K562 (cell line): Measurements from ENCODE around the gene TBX10. TPM values are rescaled to one million over a fixed set of nuclear protein-coding genes. Genes with fewer than 3 reads are reported as not detected.
A peak's percentile ranks its signal among the peaks of the same experiment; 100 is the strongest.

Experiments used
- ARID1B ChIP-seq: fragments of 450-650 bp; IDR thresholded peaks from 2 replicates; pipeline ENCODE4 v1.6.1; 2016; ENCODE audit warnings: antibody characterized with exemption, mild to moderate bottlenecking, inconsistent platforms
- BCOR ChIP-seq: fragments of 450-650 bp; IDR thresholded peaks from 2 replicates; pipeline ENCODE4 v1.6.1; 2016
- BDP1 ChIP-seq: IDR thresholded peaks from 3 replicates; pipeline ENCODE4 v1.6.1; 2011; ENCODE audit not compliant: insufficient read length, insufficient read depth
- CBX1 ChIP-seq: sonication (generic); IDR thresholded peaks from 2 replicates; pipeline ENCODE4 v1.6.1; 2016; ENCODE audit warnings: antibody characterized with exemption, low read depth, mild to moderate bottlenecking
- FOXA1 ChIP-seq: fragments of 450-650 bp; IDR thresholded peaks from 2 replicates; pipeline ENCODE4 v1.6.1; 2016; ENCODE audit warnings: mild to moderate bottlenecking, borderline replicate concordance
- HDAC6 ChIP-seq: IDR thresholded peaks from 2 replicates; pipeline ENCODE4 v1.6.1; 2012; ENCODE audit warnings: low read depth, mild to moderate bottlenecking, control low read depth, inconsistent platforms, low read length, moderate library complexity
- IRF9 ChIP-seq: fragments of 450-650 bp; IDR thresholded peaks from 2 replicates; pipeline ENCODE4 v1.6.1; 2016; ENCODE audit warnings: missing biosample characterization, missing genetic modification characterization
- MTA1 ChIP-seq: fragments of 450-650 bp; IDR thresholded peaks from 2 replicates; pipeline ENCODE4 v1.6.1; 2017; ENCODE audit warnings: borderline replicate concordance
- NCOA1 ChIP-seq: fragments of 450-650 bp; IDR thresholded peaks from 2 replicates; pipeline ENCODE4 v1.6.1; 2016; ENCODE audit warnings: low read depth
- NFE2L1 ChIP-seq: fragments of 450-650 bp; IDR thresholded peaks from 2 replicates; pipeline ENCODE4 v1.6.1; 2016; ENCODE audit warnings: missing genetic modification characterization, low read depth, mild to moderate bottlenecking, missing compliant biosample characterization, moderate library complexity, borderline replicate concordance
- NFYB ChIP-seq: IDR thresholded peaks from 2 replicates; pipeline ENCODE4 v1.6.1; 2011; ENCODE audit warnings: mild to moderate bottlenecking, moderate library complexity; ENCODE audit not compliant: insufficient read length; ENCODE audit errors: extremely low read depth
- PCBP1 ChIP-seq: fragments of 200-400 bp; formaldehyde crosslinking; IDR thresholded peaks from 2 replicates; pipeline ENCODE4 v1.6.1; 2018; ENCODE audit warnings: mild to moderate bottlenecking, low read depth, low read length; ENCODE audit not compliant: poor library complexity, severe bottlenecking
- PREB ChIP-seq: sonication (generic); formaldehyde crosslinking; IDR thresholded peaks from 2 replicates; pipeline ENCODE4 v1.8.1; 2023; ENCODE audit warnings: mild to moderate bottlenecking, missing genetic modification reagents
- SNRNP70 ChIP-seq: fragments of 200-400 bp; formaldehyde crosslinking; optimal IDR thresholded peaks from 2 replicates; pipeline ENCODE3; 2017; ENCODE audit warnings: low read depth, low read length
- STAG1 ChIP-seq: sonication (generic); formaldehyde crosslinking; IDR thresholded peaks from 2 replicates; pipeline ENCODE4 v1.5.0; 2020; ENCODE audit warnings: missing genetic modification reagents, borderline replicate concordance
- XRCC5 ChIP-seq: fragments of 200-400 bp; formaldehyde crosslinking; IDR thresholded peaks from 2 replicates; pipeline ENCODE4 v1.6.1; 2017; ENCODE audit warnings: low read depth, mild to moderate bottlenecking, low read length
- ZBED1 ChIP-seq: IDR thresholded peaks from 2 replicates; pipeline ENCODE4 v1.6.1; 2014
- ZBTB49 ChIP-seq: sonication (generic); formaldehyde crosslinking; IDR thresholded peaks from 2 replicates; pipeline ENCODE4 v1.8.0; 2022; ENCODE audit warnings: missing genetic modification reagents, mild to moderate bottlenecking, borderline replicate concordance
- ZEB2 ChIP-seq: fragments of 450-650 bp; IDR thresholded peaks from 2 replicates; pipeline ENCODE4 v1.6.1; 2016
- ZFX ChIP-seq: sonication (generic); formaldehyde crosslinking; IDR thresholded peaks from 2 replicates; pipeline ENCODE4 v1.8.0; 2022; ENCODE audit warnings: mild to moderate bottlenecking, missing genetic modification reagents, moderate library complexity
- ZNF644 ChIP-seq: fragments of 200-800 bp; sonication (Bioruptor generic); IDR thresholded peaks from 2 replicates; pipeline ENCODE4 v1.6.1; 2016; ENCODE audit warnings: low read depth, missing genetic modification characterization, missing compliant biosample characterization
- ZNF707 ChIP-seq: fragments of 250-450 bp; sonication (Bioruptor Pico); conservative IDR thresholded peaks from 2 replicates; pipeline ENCODE4 v1.8.0; 2022; ENCODE audit warnings: inconsistent platforms, mild to moderate bottlenecking, moderate library complexity
- ZNF717 ChIP-seq: fragments of 250-450 bp; sonication (Bioruptor Pico); IDR thresholded peaks from 2 replicates; pipeline ENCODE4 v1.5.0; 2021
- polyA plus RNA-seq, 8 experiments: library from polyadenylated mRNA; depleted of rRNA in 4 of 8; stranded (reverse) in 5 of 8; unstranded in 3 of 8; fragments of >200 nt; fragmentation: Nextera tagmentation in 2 of 8; fragmentation: Illumina TruSeq in 1 of 8; extraction: Ambion mirVana in 2 of 8; extraction: Trizol in 1 of 8; gene quantifications; 2 replicates each; pipeline versions ENCODE4 v1.2.1 to v1.2.3, GENCODE V29; 2011 to 2014; ENCODE audit warnings: inconsistent platforms in 1 of 8, missing spikeins in 1 of 8
- total RNA-seq, 7 experiments: library from RNA; depleted of rRNA in 6 of 7; stranded (reverse); fragments of >200 nt in 6 of 7; fragmentation: Illumina TruSeq in 2 of 7; extraction: Trizol in 2 of 7; gene quantifications; 2 replicates each; pipeline versions ENCODE4 v1.2.1 to v1.2.3, GENCODE V29; 2011 to 2021; ENCODE audit warnings: low replicate concordance in 1 of 7
- TF ChIP-seq, protein P1 (sequence below): sonication (generic); formaldehyde crosslinking; IDR thresholded peaks from 2 replicates; pipeline ENCODE4 v1.8.0; 2022; ENCODE audit warnings: missing genetic modification reagents, mild to moderate bottlenecking, borderline replicate concordance

Gene TBX10
- total and polyA plus RNA-seq, 9 of the 15 experiments (the other 6 are each of a cell fraction or from before 2014, with no cell fraction given) = not detected

DNA sequence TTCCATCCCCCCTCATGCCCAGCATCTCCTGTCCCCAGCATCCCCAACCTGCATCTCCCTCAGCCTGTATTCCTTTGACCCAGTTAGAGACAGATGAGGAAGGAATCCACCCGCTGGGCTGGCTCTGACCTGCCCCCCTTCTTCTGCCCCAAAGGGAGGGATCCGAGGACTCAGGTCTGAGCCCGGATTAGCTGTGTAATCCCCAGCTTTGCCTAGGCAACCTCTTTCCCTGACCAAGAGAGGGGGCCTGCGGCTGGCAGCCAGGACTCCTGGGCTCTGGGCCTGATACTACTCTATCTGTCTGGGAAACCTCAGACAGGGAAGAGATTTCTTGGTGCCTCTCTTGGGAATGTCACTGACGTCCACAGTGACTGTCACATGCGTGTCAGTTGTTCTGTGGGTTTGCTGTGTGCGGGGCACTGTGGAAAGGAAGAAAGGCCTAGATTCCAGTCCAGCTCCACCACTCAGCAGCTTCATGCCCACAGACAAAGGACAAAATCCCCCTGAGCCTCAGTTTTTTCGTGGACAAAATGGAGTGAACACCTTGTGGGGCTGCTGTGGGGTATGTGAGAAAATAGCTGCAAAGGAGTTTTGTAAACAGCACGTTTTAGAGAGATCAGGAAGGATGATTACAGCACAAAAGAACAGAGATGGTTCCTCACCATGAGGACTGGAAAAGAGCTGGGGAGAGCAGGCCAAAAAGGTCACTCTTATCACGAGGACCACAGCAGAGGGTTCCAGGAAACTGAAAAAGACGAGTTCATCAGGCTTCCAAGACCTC is 34.1 kb downstream of the TBX10 start (continued):
- TF ChIP-seq IRF9 (tag) = no peak
- no peak for TF ChIP-seq XRCC5
- TF ChIP-seq NFYB = no peak
- no peak for TF ChIP-seq NCOA1
- 0 out of 2 replicates have a peak, but pooled peaks have one; percentile 24 for TF ChIP-seq BCOR
- TF ChIP-seq FOXA1 = no peak
- no peak for TF ChIP-seq NFE2L1 (tag)
- peak; percentile 91 for TF ChIP-seq ARID1B
- TF ChIP-seq, protein P1, sequence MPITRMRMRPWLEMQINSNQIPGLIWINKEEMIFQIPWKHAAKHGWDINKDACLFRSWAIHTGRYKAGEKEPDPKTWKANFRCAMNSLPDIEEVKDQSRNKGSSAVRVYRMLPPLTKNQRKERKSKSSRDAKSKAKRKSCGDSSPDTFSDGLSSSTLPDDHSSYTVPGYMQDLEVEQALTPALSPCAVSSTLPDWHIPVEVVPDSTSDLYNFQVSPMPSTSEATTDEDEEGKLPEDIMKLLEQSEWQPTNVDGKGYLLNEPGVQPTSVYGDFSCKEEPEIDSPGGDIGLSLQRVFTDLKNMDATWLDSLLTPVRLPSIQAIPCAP (CRISPR knock-in tag) = no peak
- TF ChIP-seq ZNF707 (CRISPR knock-in tag) = no peak
- TF ChIP-seq ZNF717 (CRISPR knock-in tag) = no peak
- no peak for TF ChIP-seq BDP1
- TF ChIP-seq CBX1 = no peak
- no peak for TF ChIP-seq PCBP1
- no peak for TF ChIP-seq ZNF644
- no peak for TF ChIP-seq STAG1 (CRISPR knock-in tag)
- peak; percentile 21; the same call in 1 of the 2 replicates for TF ChIP-seq MTA1
- no peak for TF ChIP-seq PREB (CRISPR knock-in tag)
- peak; percentile 62 for TF ChIP-seq ZFX (CRISPR knock-in tag)
- no peak for TF ChIP-seq ZBTB49 (CRISPR knock-in tag)
- TF ChIP-seq HDAC6 = no peak
- no peak for TF ChIP-seq ZEB2
- no peak; the same call in 1 of the 2 replicates for TF ChIP-seq ZBED1
- no peak for TF ChIP-seq SNRNP70
